Transverse colon (tissue), 4 donors: ENCODE measurements around the gene DHRS7.

ENCODE experiments used
- CTCF ChIP-seq, 5 experiments: fragments of 200-600 bp in 3 of 5; fragments of 450-650 bp in 2 of 5; sonication (generic) in 3 of 5; IDR thresholded peaks; 1 replicate in 2 of 5; 2 replicates in 3 of 5; pipeline ENCODE4 v1.5.1; 2016 to 2017; ENCODE audit warnings: antibody characterized with exemption in 5 of 5, inconsistent platforms in 3 of 5, mild to moderate bottlenecking in 2 of 5, moderate library complexity in 1 of 5
- EP300 ChIP-seq: sonication (generic); formaldehyde crosslinking; IDR thresholded peaks from one replicate; pipeline ENCODE4 v1.6.1; 2017; ENCODE audit warnings: antibody characterized with exemption, low read depth
- POLR2A ChIP-seq: fragments of 450-650 bp; IDR thresholded peaks from one replicate; pipeline ENCODE4 v1.6.1; 2016; ENCODE audit warnings: antibody characterized with exemption, mild to moderate bottlenecking, moderate library complexity
- POLR2AphosphoS5 ChIP-seq, 3 donors: sonication (generic); formaldehyde crosslinking; IDR thresholded peaks; one replicate each; pipeline ENCODE4 v1.6.1; 2016; ENCODE audit warnings: antibody characterized with exemption in 3 of 3

DNA sequence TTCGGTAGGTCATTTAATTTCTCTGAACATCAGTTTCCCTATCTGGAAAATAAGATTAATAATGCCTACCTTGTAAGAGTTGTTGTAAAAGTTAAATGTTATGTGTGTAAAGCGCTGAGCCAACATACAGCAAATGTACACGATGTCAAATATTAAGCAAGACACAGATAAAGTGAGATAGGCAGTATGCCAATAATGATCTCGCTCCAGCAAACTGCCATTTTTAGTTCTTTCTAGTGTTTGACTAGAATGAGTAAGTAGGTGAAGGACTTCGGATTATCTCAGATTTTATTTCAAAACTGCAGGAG, 840 bp downstream of the DHRS7 start:
- TF ChIP-seq CTCF (IDR thresholded peaks at IDR 0.05): no peak
- no peak for TF ChIP-seq POLR2A
- TF ChIP-seq EP300: no peak
- no peak for TF ChIP-seq POLR2AphosphoS5 (IDR thresholded peaks at IDR 0.05)
